ENCODE data around the gene PLEK2. TPM values are rescaled to one million over a fixed set of nuclear protein-coding genes. Genes with fewer than 3 reads are reported as not detected.

Gene PLEK2
- total RNA-seq = not detected in 2 replicates
- long read RNA-seq = 0 reads

- Mint-ChIP-seq H3K9me3 (no peaks in the 10 kb centered on the region), H3K27ac (ENCODE audit: unreplicated experiment) (no peak within 1 kb of the TSS), H3K36me3 (ENCODE audit: low read depth) (no peaks in the 10 kb centered on the region), H3K4me3 (no peak within 1 kb of the TSS), H3K4me1 (no peaks in the 10 kb centered on the region), H3K27me3 (ENCODE audit: low read depth) (no peaks in the 10 kb centered on the region)
- no peak for TF ChIP-seq CTCF (conservative IDR thresholded peaks at IDR 0.05)
- no peak for DNase-seq (ENCODE audit: low read depth, low spot score)
These were observed at the start of gene PLEK2 for GRCh38 chr14:67411820-67412421. TSS of gene PLEK2 (minus strand) at chr14:67412165. CDS start at chr14:67412059, 106 bp downstream.

GRCh38 chr14:67461341-67461985 lies 49.5 kb upstream of the PLEK2 start:
- peaks cover 8% of the 10 kb centered on the region for H3K4me1 Mint-ChIP-seq
- no peaks in the 10 kb centered on the region for H3K9me3 Mint-ChIP-seq
- no peak overlapping the region for H3K4me3 Mint-ChIP-seq
- TF ChIP-seq CTCF (conservative IDR thresholded peaks at IDR 0.05) = no peak
- no peaks in the 10 kb centered on the region for H3K27me3 Mint-ChIP-seq (ENCODE audit: low read depth)
- no peaks in the 10 kb centered on the region for H3K36me3 Mint-ChIP-seq (ENCODE audit: low read depth)
- no peak overlapping the region for H3K27ac Mint-ChIP-seq (ENCODE audit: unreplicated experiment)
- no peak for DNase-seq (ENCODE audit: low read depth, low spot score)

- peaks cover 8% of the 10 kb centered on the region for H3K4me1 Mint-ChIP-seq
- H3K36me3 Mint-ChIP-seq (ENCODE audit: low read depth) = no peaks in the 10 kb centered on the region
- DNase-seq (ENCODE audit: low read depth, low spot score) = no peak
- no peaks in the 10 kb centered on the region for H3K27me3 Mint-ChIP-seq (ENCODE audit: low read depth)
- H3K27ac Mint-ChIP-seq (ENCODE audit: unreplicated experiment) = no peak overlapping the region
- TF ChIP-seq CTCF (conservative IDR thresholded peaks at IDR 0.05) = no peak
- no peak overlapping the region for H3K4me3 Mint-ChIP-seq
- no peaks in the 10 kb centered on the region for H3K9me3 Mint-ChIP-seq
These were observed 47.4 kb upstream of the PLEK2 start for GRCh38 chr14:67459336-67459735.

- Mint-ChIP-seq H3K4me1 (peaks cover 8% of the 10 kb centered on the region), H3K27ac (ENCODE audit: unreplicated experiment) (no peak overlapping the region), H3K9me3 (no peaks in the 10 kb centered on the region), H3K4me3 (no peak overlapping the region), H3K27me3 (ENCODE audit: low read depth) (no peaks in the 10 kb centered on the region), H3K36me3 (ENCODE audit: low read depth) (no peaks in the 10 kb centered on the region)
- no peak for TF ChIP-seq CTCF (conservative IDR thresholded peaks at IDR 0.05)
- no peak for DNase-seq (ENCODE audit: low read depth, low spot score)
These were observed 45.8 kb upstream of the PLEK2 start for GRCh38 chr14:67457782-67458181.

- Mint-ChIP-seq H3K4me3 (no peak overlapping the region), H3K27ac (ENCODE audit: unreplicated experiment) (no peak overlapping the region), H3K36me3 (ENCODE audit: low read depth) (no peaks in the 10 kb centered on the region), H3K27me3 (ENCODE audit: low read depth) (no peaks in the 10 kb centered on the region), H3K4me1 (peaks cover 8% of the 10 kb centered on the region), H3K9me3 (no peaks in the 10 kb centered on the region)
- DNase-seq (ENCODE audit: low read depth, low spot score) = no peak
- TF ChIP-seq CTCF (conservative IDR thresholded peaks at IDR 0.05) = no peak
These were observed 44.8 kb upstream of the PLEK2 start for GRCh38 chr14:67456732-67457131.

All from neural crest cell (in vitro differentiated cells).